B cell (primary cell): ENCODE measurements around the gene AP2B1. TPM values are rescaled to one million over a fixed set of nuclear protein-coding genes. Genes with fewer than 3 reads are reported as not detected.

Source experiments
- ATAC-seq: fragments of 200-7000 bp; cut with Tn5 transposase; one replicate; pipeline ENCODE4 v1.10.0; 2021; ENCODE audit warnings: low read depth, mild to moderate bottlenecking, moderate number of reproducible peaks, moderate library complexity
- CTCF ChIA-PET: fragments of 350-600 bp; sonication (Branson Sonifier 250); formaldehyde crosslinking; loops from one replicate; lab custom pipeline; 2021; ENCODE audit warnings: antibody characterized with exemption, inconsistent platforms; lab: Charles Lee
- POLR2A ChIA-PET: fragments of 350-600 bp; sonication (Branson Sonifier 250); formaldehyde crosslinking; loops from one replicate; lab custom pipeline; 2021; ENCODE audit warnings: antibody characterized with exemption; lab: Charles Lee
- DNase-seq: peaks from one replicate; pipeline ENCODE4 v3.0.0; 2013
- H2AFZ ChIP-seq: 2 replicates; pipeline ENCODE4 v1.6.1; 2012; ENCODE audit warnings: mild to moderate bottlenecking, low read depth, low read length; ENCODE audit not compliant: insufficient read depth, poor library complexity, severe bottlenecking
- H3K27ac ChIP-seq, 2 donors: 1 replicate in 1 of 2; 2 replicates in 1 of 2; pipeline ENCODE4 v1.5.1; 2012 to 2013; ENCODE audit warnings: low read length in 2 of 2, mild to moderate bottlenecking in 2 of 2, moderate library complexity in 1 of 2
- H3K27me3 ChIP-seq, 4 experiments: fragments of 200-600 bp in 1 of 4; sonication (generic) in 1 of 4; replicated peaks in 1 of 4; 1 replicate in 2 of 4; 2 replicates in 2 of 4; pipeline versions ENCODE4 v1.6.1 to v1.7.0; 2013 to 2016; ENCODE audit warnings: low read length in 3 of 4, mild to moderate bottlenecking in 2 of 4, mixed read lengths in 1 of 4, moderate library complexity in 1 of 4; ENCODE audit not compliant: insufficient read depth in 4 of 4, control insufficient read depth in 3 of 4; ENCODE audit errors: control extremely low read depth in 1 of 4
- H3K36me3 ChIP-seq, 2 experiments: replicated peaks in 1 of 2; 1 replicate in 1 of 2; 2 replicates in 1 of 2; pipeline versions ENCODE4 v1.6.1 to v1.7.1; 2013; ENCODE audit warnings: low read length in 1 of 2; ENCODE audit not compliant: insufficient read depth in 2 of 2, control insufficient read depth in 1 of 2; ENCODE audit errors: control extremely low read depth in 1 of 2, extremely low read depth in 1 of 2
- H3K4me1 ChIP-seq, 2 donors: fragments of 200-600 bp in 1 of 2; sonication (generic) in 1 of 2; 1 replicate in 1 of 2; 2 replicates in 1 of 2; pipeline versions ENCODE4 v1.5.1 to v1.6.1; 2013 to 2017; ENCODE audit warnings: low read length in 2 of 2; ENCODE audit not compliant: control insufficient read depth in 2 of 2, insufficient read depth in 2 of 2
- H3K4me2 ChIP-seq: replicated peaks from 2 replicates; pipeline ENCODE3; 2012; ENCODE audit warnings: mild to moderate bottlenecking, low read depth, low read length; ENCODE audit not compliant: poor library complexity, severe bottlenecking
- H3K4me3 ChIP-seq, 5 experiments: fragments of 200-600 bp in 1 of 5; sonication (generic) in 1 of 5; 1 replicate in 3 of 5; 2 replicates in 2 of 5; pipeline versions ENCODE4 v1.5.1 to v1.7.0; 2011 to 2016; ENCODE audit warnings: low read length in 4 of 5, mild to moderate bottlenecking in 4 of 5, low read depth in 2 of 5, control low read depth in 1 of 5, moderate library complexity in 1 of 5; ENCODE audit not compliant: insufficient read depth in 1 of 5; ENCODE audit errors: control extremely low read depth in 1 of 5, extremely low read depth in 1 of 5
- H3K79me2 ChIP-seq: fragments of 200-600 bp; sonication (generic); one replicate; pipeline ENCODE4 v1.6.0; 2016; ENCODE audit warnings: low read length; ENCODE audit not compliant: control insufficient read depth, insufficient read depth
- H3K9ac ChIP-seq: fragments of 200-600 bp; sonication (generic); 2 replicates; pipeline ENCODE4 v1.6.1; 2017; ENCODE audit warnings: mild to moderate bottlenecking, low read length, moderate library complexity
- H3K9me3 ChIP-seq, 3 donors: one replicate each; pipeline versions ENCODE4 v1.6.1 to v1.7.1; 2013; ENCODE audit warnings: low read length in 2 of 3; ENCODE audit not compliant: control insufficient read depth in 2 of 3, insufficient read depth in 1 of 3; ENCODE audit errors: control extremely low read depth in 1 of 3
- H4K20me1 ChIP-seq: 2 replicates; pipeline ENCODE4 v1.6.0; 2012; ENCODE audit warnings: mild to moderate bottlenecking, low read length; ENCODE audit not compliant: insufficient read depth, control insufficient read depth, poor library complexity, severe bottlenecking
- H3K27ac Mint-ChIP-seq: one replicate; pipeline ENCODE4 v1.8.0; 2021; ENCODE audit warnings: mixed read lengths
- H3K27me3 Mint-ChIP-seq: one replicate; pipeline ENCODE4 v1.8.0; 2021; ENCODE audit warnings: mixed read lengths
- H3K4me1 Mint-ChIP-seq: one replicate; pipeline ENCODE4 v1.8.0; 2021; ENCODE audit warnings: mixed read lengths
- H3K4me3 Mint-ChIP-seq: one replicate; pipeline ENCODE4 v1.8.0; 2021; ENCODE audit warnings: mixed read lengths
- H3K9me3 Mint-ChIP-seq: one replicate; pipeline ENCODE4 v1.8.0; 2022; ENCODE audit warnings: mixed read lengths; ENCODE audit not compliant: insufficient read depth
- EZH2 ChIP-seq: IDR thresholded peaks from 2 replicates; pipeline ENCODE4 v1.6.1; 2012; ENCODE audit warnings: borderline replicate concordance, low read depth, mild to moderate bottlenecking, moderate library complexity, low read length; ENCODE audit not compliant: insufficient read depth, poor library complexity, severe bottlenecking
- WGBS: methylation state at CpG from one replicate; pipeline ENCODE4 v1.1.5; 2013; ENCODE audit warnings: missing lambda C conversion rate; ENCODE audit not compliant: insufficient coverage; 5-methylcytosine and 5-hydroxymethylcytosine counted together
- intact Hi-C: fragments of 100-400 bp; cut with micrococcal nuclease; formaldehyde crosslinking; loops from one replicate; pipeline ENCODE4 v1.10.0; 2022
- polyA plus RNA-seq: library from polyadenylated mRNA; depleted of rRNA; stranded (reverse); fragments of >200 nt; gene quantifications from 2 replicates; pipeline ENCODE4 v1.2.3, GENCODE V29; 2012
- total RNA-seq, 2 donors: library from RNA; stranded (reverse); fragments of 120-200 nt in 1 of 2; gene quantifications; 1 replicate in 1 of 2; 2 replicates in 1 of 2; pipeline versions ENCODE4 v1.2.3 to v1.2.4, GENCODE V29; 2013 to 2022
- TF ChIP-seq, protein P1 (sequence below): fragments of 200-600 bp; IDR thresholded peaks from one replicate; pipeline ENCODE4 v1.8.0; 2022; ENCODE audit warnings: antibody characterized with exemption, mild to moderate bottlenecking

AP2B1 gene
- total and polyA plus RNA-seq, 2 donors (not counting 1 experiment from before 2014, with no cell fraction given): 33.1 to 123 TPM

DNA sequence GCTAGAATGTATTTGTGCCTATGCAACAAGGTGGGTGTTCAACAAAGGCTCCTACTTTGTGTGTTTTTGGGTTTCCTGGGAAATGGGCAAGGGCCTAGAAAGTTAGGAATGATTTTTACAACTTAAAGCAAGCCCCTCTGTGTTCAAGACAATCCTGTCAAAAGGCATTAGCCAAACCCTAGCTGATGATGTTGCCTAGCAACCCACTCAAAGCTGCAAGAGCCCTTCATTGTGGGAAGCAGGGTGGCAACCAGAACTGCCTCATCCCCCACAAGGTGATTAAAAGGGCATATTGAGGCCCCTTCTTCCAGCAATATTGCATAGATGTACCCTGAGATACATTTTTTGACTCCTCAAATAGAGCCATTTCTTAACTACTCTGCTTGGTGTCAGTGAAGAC, 128.3 kb downstream of the AP2B1 start:
- no peaks in the 10 kb centered on the region for H3K4me1 ChIP-seq
- Mint-ChIP-seq H3K4me3 (no peak overlapping the region), H3K4me1 (no peaks in the 10 kb centered on the region), H3K27me3 (no peaks in the 10 kb centered on the region), H3K27ac (no peak overlapping the region), H3K9me3 (no peaks in the 10 kb centered on the region)
- H3K4me2 ChIP-seq: no peak overlapping the region
- no peaks in the 10 kb centered on the region for H3K27me3 ChIP-seq
- H3K9me3 ChIP-seq: no peaks in the 10 kb centered on the region
- intact Hi-C loops: no loop called here
- H3K27ac ChIP-seq: no peak overlapping the region
- H4K20me1 ChIP-seq: no peaks in the 10 kb centered on the region
- ChIA-PET POLR2A (no interaction called here), CTCF (no interaction called here)
- DNase-seq (no peak), ATAC-seq (no peak)
- no peak overlapping the region for H3K9ac ChIP-seq
- no peak overlapping the region for H2AFZ ChIP-seq
- no peak overlapping the region for H3K4me3 ChIP-seq
- TF ChIP-seq, protein P1, sequence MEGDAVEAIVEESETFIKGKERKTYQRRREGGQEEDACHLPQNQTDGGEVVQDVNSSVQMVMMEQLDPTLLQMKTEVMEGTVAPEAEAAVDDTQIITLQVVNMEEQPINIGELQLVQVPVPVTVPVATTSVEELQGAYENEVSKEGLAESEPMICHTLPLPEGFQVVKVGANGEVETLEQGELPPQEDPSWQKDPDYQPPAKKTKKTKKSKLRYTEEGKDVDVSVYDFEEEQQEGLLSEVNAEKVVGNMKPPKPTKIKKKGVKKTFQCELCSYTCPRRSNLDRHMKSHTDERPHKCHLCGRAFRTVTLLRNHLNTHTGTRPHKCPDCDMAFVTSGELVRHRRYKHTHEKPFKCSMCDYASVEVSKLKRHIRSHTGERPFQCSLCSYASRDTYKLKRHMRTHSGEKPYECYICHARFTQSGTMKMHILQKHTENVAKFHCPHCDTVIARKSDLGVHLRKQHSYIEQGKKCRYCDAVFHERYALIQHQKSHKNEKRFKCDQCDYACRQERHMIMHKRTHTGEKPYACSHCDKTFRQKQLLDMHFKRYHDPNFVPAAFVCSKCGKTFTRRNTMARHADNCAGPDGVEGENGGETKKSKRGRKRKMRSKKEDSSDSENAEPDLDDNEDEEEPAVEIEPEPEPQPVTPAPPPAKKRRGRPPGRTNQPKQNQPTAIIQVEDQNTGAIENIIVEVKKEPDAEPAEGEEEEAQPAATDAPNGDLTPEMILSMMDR: no peak
- TF ChIP-seq EZH2: no peak
- H3K79me2 ChIP-seq: no peaks in the 10 kb centered on the region
- peaks cover 33 to 73% of the 10 kb centered on the region in 2 experiments for H3K36me3 ChIP-seq

DNA sequence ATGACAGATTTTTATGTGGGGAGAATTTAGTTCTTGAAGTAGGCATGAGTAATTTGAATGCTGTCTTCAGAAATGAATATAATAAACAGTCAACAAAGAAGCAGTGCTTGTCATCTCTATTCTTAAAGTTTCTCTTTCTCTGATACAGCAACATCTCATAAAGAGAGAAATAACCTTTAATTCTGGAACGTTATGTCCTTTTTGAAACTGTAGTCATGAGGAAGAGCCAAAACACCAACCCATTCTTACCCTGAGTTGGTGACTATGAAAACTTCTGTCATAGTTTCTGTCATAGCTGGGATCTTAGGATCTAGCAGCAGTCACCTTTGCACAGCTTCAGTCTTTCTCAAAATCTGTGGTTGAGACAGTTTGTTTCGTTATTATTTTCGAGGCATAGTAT, 129.1 kb downstream of the AP2B1 start:
- ChIA-PET POLR2A (no interaction called here), CTCF (interaction anchor here (1.5 kb wide), 1 partner anchor 12 kb away, joined by 4 read pairs; no protein-coding TSS in a partner anchor)
- H3K36me3 ChIP-seq: peaks cover 25 to 65% of the 10 kb centered on the region in 2 experiments
- Mint-ChIP-seq H3K27me3 (no peaks in the 10 kb centered on the region), H3K4me1 (no peaks in the 10 kb centered on the region), H3K27ac (no peak overlapping the region), H3K9me3 (no peaks in the 10 kb centered on the region), H3K4me3 (no peak overlapping the region)
- H3K9me3 ChIP-seq: no peaks in the 10 kb centered on the region
- ATAC-seq: no peak
- no peak overlapping the region for H3K4me2 ChIP-seq
- no peak for TF ChIP-seq EZH2
- TF ChIP-seq, protein P1: no peak
- no peak overlapping the region for H3K9ac ChIP-seq
- no CpG with 5 or more reads among the region's 3 CpGs for WGBS
- intact Hi-C loops: no loop called here
- no peaks in the 10 kb centered on the region for H4K20me1 ChIP-seq
- H3K4me3 ChIP-seq: no peak overlapping the region
- no peaks in the 10 kb centered on the region for H3K4me1 ChIP-seq
- DNase-seq: no peak
- no peak overlapping the region for H3K27ac ChIP-seq
- no peak overlapping the region for H2AFZ ChIP-seq
- H3K27me3 ChIP-seq: no peaks in the 10 kb centered on the region
- H3K79me2 ChIP-seq: no peaks in the 10 kb centered on the region
